ENCODE measurements around the gene MYH15. TPM values are rescaled to one million over a fixed set of nuclear protein-coding genes. Genes with fewer than 3 reads are reported as not detected.

MYH15 gene
- total and polyA plus RNA-seq, 2 of the 4 experiments (the other 2 are of a cell fraction), result 0.10 to 0.36 TPM

- Histone ChIP-seq H3K4ac (ENCODE audit: low read depth, low read length) (no peak overlapping the region), H3K56ac (ENCODE audit: extremely low read depth, insufficient read depth, low read length) (no peak overlapping the region), H2BK15ac (ENCODE audit: low read depth, low read length) (no peak overlapping the region), H2AFZ (replicated peaks; ENCODE audit: low read length, poor library complexity) (no peak overlapping the region), H3K9me3 (ENCODE audit: control insufficient read depth, insufficient read depth, low read length) (no peaks in the 10 kb centered on the region), H2BK20ac (ENCODE audit: low read depth, low read length) (no peak overlapping the region), H2BK120ac (ENCODE audit: low read depth, low read length) (no peak overlapping the region; the same call in 1 of the 2 replicates), H3K9ac (ENCODE audit: low read depth, low read length) (no peak overlapping the region), H4K8ac (ENCODE audit: low read depth in 2 of 2, low read length in 2 of 2) (no peak overlapping the region), H3K9me1 (ENCODE audit: insufficient read depth, low read length) (no peaks in the 10 kb centered on the region), H3K27ac (ENCODE audit: insufficient read depth, low read length) (no peak overlapping the region), H4K91ac (ENCODE audit: insufficient read depth, low read depth, low read length) (no peak overlapping the region; the same call in 1 of the 2 replicates), H4K5ac (ENCODE audit: low read depth, low read length) (no peak overlapping the region), H3K18ac (ENCODE audit: low read depth, low read length) (no peak overlapping the region), H3K79me1 (ENCODE audit: low read depth in 1 of 2, low read length in 2 of 2) (no peaks in the 10 kb centered on the region), H3K14ac (replicated peaks; ENCODE audit: low read depth, low read length) (no peak overlapping the region), H2AK5ac (ENCODE audit: low read depth, low read length) (no peak overlapping the region), H4K20me1 (ENCODE audit: insufficient read depth, low read length) (no peaks in the 10 kb centered on the region), H2AK9ac (replicated peaks; ENCODE audit: low read depth, low read length, poor library complexity) (no peak overlapping the region), H3K23ac (ENCODE audit: low read depth, low read length) (no peak overlapping the region), H3K4me1 (ENCODE audit: control insufficient read depth, insufficient read depth, low read length) (peaks cover 4% of the 10 kb centered on the region), H3K4me2 (ENCODE audit: low read depth, low read length) (no peak overlapping the region), H3K27me3 (ENCODE audit: control insufficient read depth, insufficient read depth, low read length) (no peaks in the 10 kb centered on the region), H3K36me3 (ENCODE audit: control insufficient read depth, insufficient read depth, low read length) (no peaks in the 10 kb centered on the region), H2BK5ac (ENCODE audit: low read depth, low read length, poor library complexity, severe bottlenecking) (no peak overlapping the region), H3K4me3 (ENCODE audit: insufficient read depth, low read depth, low read length) (no peak overlapping the region)
- ATAC-seq (ENCODE audit: low read depth) (no peak), DNase-seq (no peak)
- CTCF ChIA-PET, result interaction anchor here (0.8 to 2.2 kb wide), 2 partner anchors 9 to 316 kb away, joined by 3 to 12 read pairs; no protein-coding TSS in a partner anchor
- TF ChIP-seq FOS (IDR thresholded peaks at IDR 0.05; ENCODE audit: low read depth, low read length), result no peak
- no peak for TF ChIP-seq NFE2L2 (IDR thresholded peaks at IDR 0.05; ENCODE audit: low read depth, low read length)
- TF ChIP-seq POLR2A (IDR thresholded peaks at IDR 0.05; ENCODE audit: low read depth, low read length), result no peak
- no peak for TF ChIP-seq BHLHE40 (IDR thresholded peaks at IDR 0.05; ENCODE audit: low read depth, low read length)
- TF ChIP-seq MAZ (IDR thresholded peaks at IDR 0.05; ENCODE audit: borderline replicate concordance, low read depth, low read length), result no peak
- TF ChIP-seq MAFK (IDR thresholded peaks at IDR 0.05; ENCODE audit: low read depth, low read length), result no peak
- no peak for TF ChIP-seq CEBPB (IDR thresholded peaks at IDR 0.05; ENCODE audit: low read depth, low read length)
- TF ChIP-seq ELK1 (IDR thresholded peaks at IDR 0.05; ENCODE audit: borderline replicate concordance, low read depth, low read length), result no peak
- TF ChIP-seq CHD1 (IDR thresholded peaks at IDR 0.05; ENCODE audit: low read depth, low read length), result no peak
- no TSS peak for BruUV-seq (replicated peaks)
- dilution Hi-C loops (cut with HindIII; ENCODE audit: low sequenced_read_pairs, unreplicated experiment) (no loop called here), intact Hi-C loops (cut with micrococcal nuclease) (loop anchor here (5.0 kb wide), 1 partner anchor 531 kb away; no protein-coding TSS in a partner anchor), in situ Hi-C loops (cut with MboI; ENCODE audit: low sequenced_read_pairs) (loop anchor here (10.0 kb wide), 1 partner anchor 812 kb away; no protein-coding TSS in a partner anchor)
- no CpG with 5 or more reads among the region's 3 CpGs for WGBS, 2 experiments (ENCODE audit: extremely low coverage in 2 of 2, insufficient read length in 1 of 2)
- POLR2A ChIA-PET (ENCODE audit: unreplicated experiment), result no interaction called here
These were observed 24.1 kb downstream of the MYH15 start for GRCh38 chr3:108486338-108486737.

Data from IMR-90 (cell line).